ENCODE data around the gene HES4. TPM values are rescaled to one million over a fixed set of nuclear protein-coding genes. Genes with fewer than 3 reads are reported as not detected.
A peak's percentile ranks its signal among the peaks of the same experiment; 100 is the strongest.

The HES4 gene
- total RNA-seq, 1 donor from 2014 or later: 137 TPM

DNA sequence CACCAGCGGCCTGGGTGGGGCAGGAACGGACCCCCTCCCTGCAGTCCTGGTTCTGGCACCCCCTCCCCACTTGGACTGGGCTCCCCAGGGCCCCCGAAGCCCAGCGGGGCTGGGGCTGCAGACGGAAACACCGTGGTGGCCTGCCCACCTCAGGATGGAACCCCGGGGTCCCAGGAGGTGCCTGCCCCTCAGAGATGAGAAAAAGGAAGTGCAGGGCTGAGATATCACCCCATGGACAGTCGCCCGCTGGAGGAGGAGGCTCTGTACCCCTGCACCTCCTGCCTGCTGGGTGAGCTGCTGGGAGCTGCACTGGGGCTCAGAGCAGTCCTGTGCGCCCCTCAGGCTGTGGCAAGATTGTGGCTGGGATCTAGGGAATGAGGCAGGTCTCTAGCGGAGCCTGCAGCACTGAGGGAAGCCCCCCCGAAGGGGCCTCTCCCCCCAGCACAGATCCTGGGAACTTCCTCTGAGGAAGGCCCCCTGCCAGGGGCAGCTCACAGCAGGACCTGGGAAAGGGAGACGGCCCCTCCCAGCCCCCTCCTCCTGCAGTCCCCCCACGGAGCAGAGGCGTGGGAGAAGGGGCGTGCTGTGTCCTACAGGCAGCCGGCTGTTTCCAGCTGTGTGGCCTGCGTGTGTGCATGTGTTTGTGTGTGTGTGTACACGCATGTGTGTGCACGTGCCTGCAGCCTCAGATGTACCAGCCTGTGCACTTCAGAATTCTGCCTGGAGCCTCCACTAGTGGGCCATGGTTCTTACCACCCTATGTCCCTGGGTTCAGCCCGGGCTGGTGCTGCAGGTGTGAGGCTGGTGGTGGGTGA lies 26.9 kb upstream of the HES4 start:
- H3K27ac Mint-ChIP-seq (ENCODE audit: unreplicated experiment): no peak overlapping the region
- TF ChIP-seq, protein P1, sequence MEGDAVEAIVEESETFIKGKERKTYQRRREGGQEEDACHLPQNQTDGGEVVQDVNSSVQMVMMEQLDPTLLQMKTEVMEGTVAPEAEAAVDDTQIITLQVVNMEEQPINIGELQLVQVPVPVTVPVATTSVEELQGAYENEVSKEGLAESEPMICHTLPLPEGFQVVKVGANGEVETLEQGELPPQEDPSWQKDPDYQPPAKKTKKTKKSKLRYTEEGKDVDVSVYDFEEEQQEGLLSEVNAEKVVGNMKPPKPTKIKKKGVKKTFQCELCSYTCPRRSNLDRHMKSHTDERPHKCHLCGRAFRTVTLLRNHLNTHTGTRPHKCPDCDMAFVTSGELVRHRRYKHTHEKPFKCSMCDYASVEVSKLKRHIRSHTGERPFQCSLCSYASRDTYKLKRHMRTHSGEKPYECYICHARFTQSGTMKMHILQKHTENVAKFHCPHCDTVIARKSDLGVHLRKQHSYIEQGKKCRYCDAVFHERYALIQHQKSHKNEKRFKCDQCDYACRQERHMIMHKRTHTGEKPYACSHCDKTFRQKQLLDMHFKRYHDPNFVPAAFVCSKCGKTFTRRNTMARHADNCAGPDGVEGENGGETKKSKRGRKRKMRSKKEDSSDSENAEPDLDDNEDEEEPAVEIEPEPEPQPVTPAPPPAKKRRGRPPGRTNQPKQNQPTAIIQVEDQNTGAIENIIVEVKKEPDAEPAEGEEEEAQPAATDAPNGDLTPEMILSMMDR (IDR thresholded peaks at IDR 0.05): no peak
- no peaks in the 10 kb centered on the region for H3K9me3 Mint-ChIP-seq (ENCODE audit: low read depth)
- H3K27me3 Mint-ChIP-seq (ENCODE audit: low read depth): no peaks in the 10 kb centered on the region
- no peak for DNase-seq (ENCODE audit: low spot score)
- no peak overlapping the region for H3K4me3 Mint-ChIP-seq (ENCODE audit: unreplicated experiment)
- H3K36me3 Mint-ChIP-seq (ENCODE audit: low read depth): peaks cover 2% of the 10 kb centered on the region
- H3K4me1 Mint-ChIP-seq (ENCODE audit: low read depth): peaks cover 24% of the 10 kb centered on the region

DNA sequence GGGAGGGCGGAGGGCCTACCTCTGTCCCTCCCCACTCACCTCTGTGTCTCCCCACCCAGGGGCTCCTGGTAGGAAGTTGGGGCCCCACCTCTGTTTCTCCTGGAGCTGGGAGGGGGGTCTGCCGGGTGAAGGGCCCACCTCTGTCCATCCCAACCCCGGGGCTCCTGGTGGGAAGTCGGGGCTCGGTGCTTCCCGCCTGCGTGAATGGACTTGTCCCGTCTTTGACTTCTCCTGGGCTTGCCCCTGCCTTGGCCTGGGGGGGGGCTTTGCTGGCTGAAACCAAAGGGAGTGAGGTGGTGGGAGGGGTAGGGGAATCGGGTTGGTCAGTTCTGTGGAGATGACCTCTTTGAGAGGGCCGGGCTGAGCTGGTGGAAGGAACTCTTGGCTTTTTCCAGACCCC lies 25.8 kb upstream of the HES4 start:
- H3K36me3 Mint-ChIP-seq (ENCODE audit: low read depth): peaks cover 2% of the 10 kb centered on the region
- TF ChIP-seq, protein P1 (IDR thresholded peaks at IDR 0.05): no peak

DNA sequence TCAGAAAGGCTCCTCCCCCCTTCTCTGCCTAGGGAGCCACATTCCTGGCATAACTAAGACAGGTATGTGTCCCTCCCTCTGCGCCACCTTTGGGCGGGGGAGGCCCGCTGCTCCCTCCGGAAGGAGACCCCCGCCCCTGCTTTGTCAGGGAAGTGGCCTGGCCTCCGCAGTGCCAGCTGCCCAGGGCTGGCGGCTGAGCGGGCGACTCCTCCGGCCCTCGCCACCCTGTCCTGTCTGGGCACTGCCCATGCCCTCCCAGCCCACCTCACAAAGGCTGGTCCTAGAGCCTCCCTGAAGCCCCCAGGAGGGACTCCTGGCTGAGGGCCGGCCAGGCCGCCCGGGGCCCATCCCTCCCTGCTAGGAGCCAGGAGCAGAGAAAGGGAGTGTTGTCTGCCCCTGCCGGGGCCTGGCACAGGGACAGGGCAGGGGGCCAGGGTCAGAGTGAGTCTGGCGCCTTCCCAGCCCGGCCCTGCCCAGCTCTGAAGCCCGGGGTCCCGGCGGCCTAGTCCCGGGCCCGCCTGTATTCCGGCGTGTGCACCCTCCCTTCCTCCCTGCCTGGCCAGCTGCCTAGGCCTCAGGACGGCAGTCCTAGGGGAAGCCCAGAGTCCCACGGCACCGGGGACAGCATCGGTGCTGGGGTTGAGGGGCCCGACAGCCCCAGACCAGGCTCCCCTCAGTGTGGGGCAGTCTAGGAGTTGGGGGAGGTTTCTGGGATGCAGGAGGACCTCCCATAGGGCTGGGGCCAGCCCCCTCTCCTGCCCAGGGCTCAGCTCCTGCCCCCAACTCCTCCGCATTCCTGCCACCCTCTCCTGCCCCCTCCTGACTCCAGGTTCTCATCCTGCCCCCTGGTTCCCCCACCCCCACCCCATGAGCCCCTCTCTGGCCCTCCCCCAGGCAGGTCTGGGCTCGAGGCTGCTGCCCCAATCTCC lies 25.1 kb upstream of the HES4 start:
- no peak for DNase-seq (ENCODE audit: low spot score)
- Mint-ChIP-seq H3K9me3 (ENCODE audit: low read depth) (no peaks in the 10 kb centered on the region), H3K4me3 (ENCODE audit: unreplicated experiment) (peak overlapping the region; percentile 6)

More for the DNA sequence above, 25.8 kb upstream of the HES4 start:
- Mint-ChIP-seq H3K27ac (ENCODE audit: unreplicated experiment) (no peak overlapping the region), H3K9me3 (ENCODE audit: low read depth) (no peaks in the 10 kb centered on the region), H3K4me3 (ENCODE audit: unreplicated experiment) (no peak overlapping the region), H3K4me1 (ENCODE audit: low read depth) (peaks cover 32% of the 10 kb centered on the region), H3K27me3 (ENCODE audit: low read depth) (no peaks in the 10 kb centered on the region)
- DNase-seq (ENCODE audit: low spot score): no peak

DNA sequence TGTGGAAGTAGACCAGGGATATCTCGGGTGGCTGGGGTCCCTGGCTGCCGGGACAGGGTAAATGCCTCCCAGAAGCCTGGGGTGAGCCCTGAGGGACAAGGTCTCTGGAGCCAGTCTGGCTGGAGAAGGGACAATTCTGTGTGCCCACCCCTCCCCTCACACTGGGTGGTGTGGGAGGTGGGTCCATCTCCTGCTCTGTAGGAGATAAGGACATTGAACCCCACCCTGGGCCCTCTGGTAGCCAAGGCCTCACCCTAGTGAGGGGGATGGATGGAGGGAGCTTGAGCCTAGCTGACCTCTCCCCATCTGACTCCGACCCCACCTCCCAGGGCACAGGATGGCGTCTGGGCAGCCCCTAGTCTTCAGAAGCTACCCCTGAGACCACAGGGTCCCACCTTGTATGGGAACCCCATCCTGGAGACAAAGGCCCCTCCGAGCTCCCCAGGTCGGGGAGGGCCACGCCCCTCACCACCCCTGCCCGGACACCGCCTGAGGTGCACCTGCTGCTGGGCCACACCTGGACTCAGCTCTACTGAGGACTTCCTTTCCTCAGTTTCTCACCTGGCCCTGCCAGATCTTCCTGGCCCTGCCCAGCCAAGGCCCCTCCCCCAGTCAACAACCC lies 24.4 kb upstream of the HES4 start:
- Mint-ChIP-seq H3K36me3 (ENCODE audit: low read depth) (peaks cover 2% of the 10 kb centered on the region), H3K4me3 (ENCODE audit: unreplicated experiment) (peak overlapping the region; percentile 6), H3K9me3 (ENCODE audit: low read depth) (no peaks in the 10 kb centered on the region), H3K27ac (ENCODE audit: unreplicated experiment) (no peak overlapping the region), H3K27me3 (ENCODE audit: low read depth) (no peaks in the 10 kb centered on the region), H3K4me1 (ENCODE audit: low read depth) (peaks cover 32% of the 10 kb centered on the region)
- TF ChIP-seq, protein P1 (IDR thresholded peaks at IDR 0.05): no peak
- no peak for DNase-seq (ENCODE audit: low spot score)

More for the DNA sequence above, 25.1 kb upstream of the HES4 start:
- Mint-ChIP-seq H3K27me3 (ENCODE audit: low read depth) (no peaks in the 10 kb centered on the region), H3K36me3 (ENCODE audit: low read depth) (peaks cover 2% of the 10 kb centered on the region), H3K4me1 (ENCODE audit: low read depth) (peaks cover 32% of the 10 kb centered on the region), H3K27ac (ENCODE audit: unreplicated experiment) (no peak overlapping the region)
- TF ChIP-seq, protein P1 (IDR thresholded peaks at IDR 0.05): no peak

DNA sequence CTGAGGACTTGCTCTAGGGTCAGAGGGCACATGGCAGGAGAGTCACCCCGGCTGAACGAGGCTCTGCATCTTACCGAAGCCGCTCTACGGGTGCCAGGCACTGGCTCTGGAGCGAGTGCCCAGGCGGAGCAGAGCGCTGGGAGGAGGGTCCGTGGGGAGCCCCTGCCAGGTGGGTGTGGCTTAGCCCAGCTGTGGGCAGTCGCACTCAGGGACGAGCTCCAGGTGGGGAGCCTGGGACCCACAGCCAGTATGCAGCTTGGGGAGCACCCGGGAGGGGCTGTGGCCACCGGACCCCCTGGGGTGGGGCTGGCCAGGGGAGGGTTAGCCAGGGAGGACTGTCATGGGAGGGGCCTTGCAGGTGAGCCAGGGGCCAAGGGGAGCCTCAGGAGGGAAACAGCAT lies 23.8 kb upstream of the HES4 start:
- Mint-ChIP-seq H3K4me3 (ENCODE audit: unreplicated experiment) (no peak overlapping the region), H3K27me3 (ENCODE audit: low read depth) (no peaks in the 10 kb centered on the region), H3K9me3 (ENCODE audit: low read depth) (no peaks in the 10 kb centered on the region), H3K4me1 (ENCODE audit: low read depth) (peaks cover 32% of the 10 kb centered on the region), H3K27ac (ENCODE audit: unreplicated experiment) (no peak overlapping the region), H3K36me3 (ENCODE audit: low read depth) (peaks cover 2% of the 10 kb centered on the region)
- TF ChIP-seq, protein P1 (IDR thresholded peaks at IDR 0.05): no peak
- DNase-seq (ENCODE audit: low spot score): no peak
